ENCODE data around the gene FAM107B.

DNA sequence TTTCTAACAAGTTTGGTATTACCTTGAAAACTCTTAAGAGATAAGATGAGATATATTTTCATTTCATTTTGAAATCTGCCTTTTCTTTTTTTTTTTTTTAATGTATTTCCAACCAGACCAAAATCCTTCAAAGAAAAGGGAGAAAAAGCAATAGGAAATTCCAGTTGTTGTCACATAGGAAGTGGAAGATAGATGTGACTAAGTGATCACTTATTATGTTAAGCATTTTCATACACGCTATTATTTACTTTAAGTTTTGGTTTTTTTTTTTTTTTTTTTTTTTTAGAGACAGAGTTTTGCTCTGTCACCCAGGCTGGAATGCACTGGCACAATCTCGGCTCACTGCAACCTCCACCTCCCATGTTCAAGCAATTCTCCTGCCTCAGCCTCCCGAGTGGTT, 246.8 kb downstream of the FAM107B start:
- TF ChIP-seq, protein P1, sequence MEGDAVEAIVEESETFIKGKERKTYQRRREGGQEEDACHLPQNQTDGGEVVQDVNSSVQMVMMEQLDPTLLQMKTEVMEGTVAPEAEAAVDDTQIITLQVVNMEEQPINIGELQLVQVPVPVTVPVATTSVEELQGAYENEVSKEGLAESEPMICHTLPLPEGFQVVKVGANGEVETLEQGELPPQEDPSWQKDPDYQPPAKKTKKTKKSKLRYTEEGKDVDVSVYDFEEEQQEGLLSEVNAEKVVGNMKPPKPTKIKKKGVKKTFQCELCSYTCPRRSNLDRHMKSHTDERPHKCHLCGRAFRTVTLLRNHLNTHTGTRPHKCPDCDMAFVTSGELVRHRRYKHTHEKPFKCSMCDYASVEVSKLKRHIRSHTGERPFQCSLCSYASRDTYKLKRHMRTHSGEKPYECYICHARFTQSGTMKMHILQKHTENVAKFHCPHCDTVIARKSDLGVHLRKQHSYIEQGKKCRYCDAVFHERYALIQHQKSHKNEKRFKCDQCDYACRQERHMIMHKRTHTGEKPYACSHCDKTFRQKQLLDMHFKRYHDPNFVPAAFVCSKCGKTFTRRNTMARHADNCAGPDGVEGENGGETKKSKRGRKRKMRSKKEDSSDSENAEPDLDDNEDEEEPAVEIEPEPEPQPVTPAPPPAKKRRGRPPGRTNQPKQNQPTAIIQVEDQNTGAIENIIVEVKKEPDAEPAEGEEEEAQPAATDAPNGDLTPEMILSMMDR (IDR thresholded peaks at IDR 0.05; ENCODE audit: extremely low read depth in 1 of 2, insufficient read depth in 1 of 2, low read depth in 1 of 2, low read length in 2 of 2): no peak
- no peak for TF ChIP-seq POLR2A (IDR thresholded peaks at IDR 0.05; ENCODE audit: low read depth, low read length)
- TF ChIP-seq EZH2 (IDR thresholded peaks at IDR 0.05; ENCODE audit: borderline replicate concordance, low read depth, low read length, severe bottlenecking): no peak

Data from endothelial cell of umbilical vein (primary cell).